Measurements from ENCODE around the gene CDH18. TPM values are rescaled to one million over a fixed set of nuclear protein-coding genes. Genes with fewer than 3 reads are reported as not detected.

Gene CDH18
- total and polyA plus RNA-seq, 2 donors (not counting 3 experiments of a cell fraction or from before 2014, with no cell fraction given) = 0.06 TPM; not detected in 1

DNA sequence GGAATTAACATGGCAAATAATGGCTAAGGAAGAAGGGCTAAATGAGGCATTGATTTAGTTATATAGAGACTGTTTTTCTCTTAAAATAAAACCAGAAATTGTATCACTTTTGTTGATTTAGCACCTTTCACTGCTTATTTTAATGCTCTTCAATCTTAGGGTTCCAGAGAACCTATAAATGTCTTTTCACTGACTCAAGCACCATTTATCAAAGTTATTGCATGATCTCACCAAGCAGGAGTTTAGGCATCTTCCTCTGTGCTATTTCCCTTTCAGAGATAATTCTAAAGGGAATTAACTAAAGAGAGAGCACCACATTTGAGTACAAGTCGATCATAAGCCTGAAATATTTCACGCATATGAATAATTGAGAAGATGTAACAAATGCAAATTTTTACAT lies 357.1 kb downstream of the CDH18 start:
- intact Hi-C loops (cut with micrococcal nuclease) = no loop called here
- FAIRE-seq = no peak

More for the DNA sequence above, 357.1 kb downstream of the CDH18 start:
- H3K4me1 ChIP-seq (ENCODE audit: control insufficient read depth, extremely low read depth, insufficient read depth, low read length) = no peaks in the 10 kb centered on the region
- TF ChIP-seq POLR2AphosphoS5 (IDR thresholded peaks at IDR 0.05; ENCODE audit: insufficient read depth, low read depth, low read length) = no peak
- TF ChIP-seq, protein P1, sequence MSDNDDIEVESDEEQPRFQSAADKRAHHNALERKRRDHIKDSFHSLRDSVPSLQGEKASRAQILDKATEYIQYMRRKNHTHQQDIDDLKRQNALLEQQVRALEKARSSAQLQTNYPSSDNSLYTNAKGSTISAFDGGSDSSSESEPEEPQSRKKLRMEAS (IDR thresholded peaks at IDR 0.05; ENCODE audit: insufficient read depth, insufficient read length) = no peak
- TF ChIP-seq POLR2A (IDR thresholded peaks at IDR 0.05; ENCODE audit: low read depth, low read length) = no peak
- TF ChIP-seq JUN (IDR thresholded peaks at IDR 0.05; ENCODE audit: borderline replicate concordance, insufficient read depth, insufficient read length, low read depth) = no peak
- no peak for TF ChIP-seq FOS (IDR thresholded peaks at IDR 0.05; ENCODE audit: borderline replicate concordance, insufficient read depth, low read length)
- TF ChIP-seq MYC (IDR thresholded peaks at IDR 0.05; ENCODE audit: low read depth, low read length) = no peak
- TF ChIP-seq CTCF (IDR thresholded peaks at IDR 0.05; ENCODE audit: extremely low read depth in 1 of 2, insufficient read depth in 1 of 2, low read depth in 1 of 2, low read length in 2 of 2) = no peak
- no peak for TF ChIP-seq EZH2 (IDR thresholded peaks at IDR 0.05; ENCODE audit: borderline replicate concordance, low read depth, low read length, severe bottlenecking)
- TF ChIP-seq GATA2 (IDR thresholded peaks at IDR 0.05; ENCODE audit: insufficient read depth, insufficient read length, low read depth, low read length) = no peak
- no TSS peak for BruUV-seq (replicated peaks)
- ChIA-PET CTCF (no interaction called here), POLR2A (no interaction called here)
- no peak overlapping the region for H2AFZ ChIP-seq (ENCODE audit: low read depth, low read length)
- no peak overlapping the region for H3K4me3 ChIP-seq (replicated peaks in 1 of 3; ENCODE audit: insufficient read depth in 1 of 3, low read depth in 1 of 3, low read length in 3 of 3)
- H3K9me1 ChIP-seq (replicated peaks; ENCODE audit: control insufficient read depth, extremely low read depth, insufficient read depth, low read length) = no peaks in the 10 kb centered on the region
- no peaks in the 10 kb centered on the region for H4K20me1 ChIP-seq (replicated peaks; ENCODE audit: control insufficient read depth, extremely low read depth, insufficient read depth, low read length)
- no peak for DNase-seq (ENCODE audit: low read depth, low spot score)
- no peaks in the 10 kb centered on the region for H3K27me3 ChIP-seq (ENCODE audit: control insufficient read depth in 2 of 2, insufficient read depth in 2 of 2, low read length in 2 of 2)
- no peaks in the 10 kb centered on the region for H3K36me3 ChIP-seq (ENCODE audit: control insufficient read depth in 2 of 2, extremely low read depth in 1 of 2, insufficient read depth in 2 of 2, low read length in 2 of 2)
- no peak overlapping the region for H3K9ac ChIP-seq (replicated peaks; ENCODE audit: extremely low read depth, insufficient read depth, low read length)
- peaks cover 2% of the 10 kb centered on the region for H3K9me3 ChIP-seq (replicated peaks; ENCODE audit: control insufficient read depth, insufficient read depth, low read length)
- no peak overlapping the region for H3K4me2 ChIP-seq (ENCODE audit: insufficient read depth, low read length)
- dilution Hi-C loops (cut with MboI; ENCODE audit: extremely low pct_ligation_motif_present, low sequenced_read_pairs) = no loop called here
- H3K27ac ChIP-seq (ENCODE audit: insufficient read depth, low read depth, low read length) = no peak overlapping the region
- H3K79me2 ChIP-seq (ENCODE audit: control insufficient read depth, insufficient read depth, low read length) = no peaks in the 10 kb centered on the region

All from endothelial cell of umbilical vein (primary cell).